Fibroblast of mammary gland (primary cell): ENCODE data around the gene CYP3A7.

Experiments used
- DNase-seq: peaks from one replicate; pipeline ENCODE4 v3.0.0-alpha.2; 2010; ENCODE audit warnings: low read depth
- H3K4me3 ChIP-seq: 2 replicates; pipeline ENCODE4 v1.5.1; 2011; ENCODE audit warnings: low read depth, mild to moderate bottlenecking, low read length, moderate library complexity; ENCODE audit not compliant: control insufficient read depth
- TF ChIP-seq, protein P1 (sequence below): conservative IDR thresholded peaks from 2 replicates; pipeline ENCODE4 v1.5.1; 2011; ENCODE audit warnings: low read depth, low read length, inconsistent platforms; ENCODE audit not compliant: control insufficient read depth, insufficient read depth

The CYP3A7 gene

DNA sequence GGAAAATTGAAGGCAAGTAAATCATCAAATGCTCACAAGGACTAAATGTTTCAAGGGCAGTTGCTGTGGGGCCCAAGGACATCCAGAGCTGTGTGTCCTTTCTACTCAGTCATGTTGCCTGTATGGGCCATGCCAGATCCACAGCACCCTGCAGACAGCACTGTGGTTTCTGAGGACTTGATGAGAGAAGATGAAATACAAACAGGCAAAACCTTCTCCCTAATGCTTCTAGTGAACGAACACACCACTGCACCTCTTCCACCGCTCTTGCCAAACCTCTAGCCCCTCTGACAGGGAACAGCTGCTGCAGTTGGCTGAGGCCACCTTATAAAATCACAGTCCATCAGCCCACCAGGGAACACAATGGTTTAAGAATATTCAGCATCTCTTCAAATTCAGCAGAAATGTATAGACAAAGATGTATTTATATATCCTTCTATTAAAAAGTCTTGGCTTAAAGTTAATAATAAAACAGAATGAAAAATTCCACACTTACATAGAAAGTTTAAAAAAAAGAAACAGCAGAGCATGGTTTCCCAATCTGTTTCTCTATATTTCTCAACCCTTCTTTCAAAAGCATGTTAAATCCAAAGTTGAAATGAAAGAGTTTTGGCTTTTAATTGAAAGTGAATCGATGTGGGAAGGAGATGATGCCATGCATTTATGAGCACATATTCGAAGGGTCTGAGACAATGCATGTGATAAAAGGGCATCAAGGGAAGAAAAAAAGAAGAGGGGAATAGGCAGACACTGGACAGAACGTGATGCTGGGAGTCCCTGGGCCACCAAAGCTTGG, 14.0 kb downstream of the CYP3A7 start:
- TF ChIP-seq, protein P1, sequence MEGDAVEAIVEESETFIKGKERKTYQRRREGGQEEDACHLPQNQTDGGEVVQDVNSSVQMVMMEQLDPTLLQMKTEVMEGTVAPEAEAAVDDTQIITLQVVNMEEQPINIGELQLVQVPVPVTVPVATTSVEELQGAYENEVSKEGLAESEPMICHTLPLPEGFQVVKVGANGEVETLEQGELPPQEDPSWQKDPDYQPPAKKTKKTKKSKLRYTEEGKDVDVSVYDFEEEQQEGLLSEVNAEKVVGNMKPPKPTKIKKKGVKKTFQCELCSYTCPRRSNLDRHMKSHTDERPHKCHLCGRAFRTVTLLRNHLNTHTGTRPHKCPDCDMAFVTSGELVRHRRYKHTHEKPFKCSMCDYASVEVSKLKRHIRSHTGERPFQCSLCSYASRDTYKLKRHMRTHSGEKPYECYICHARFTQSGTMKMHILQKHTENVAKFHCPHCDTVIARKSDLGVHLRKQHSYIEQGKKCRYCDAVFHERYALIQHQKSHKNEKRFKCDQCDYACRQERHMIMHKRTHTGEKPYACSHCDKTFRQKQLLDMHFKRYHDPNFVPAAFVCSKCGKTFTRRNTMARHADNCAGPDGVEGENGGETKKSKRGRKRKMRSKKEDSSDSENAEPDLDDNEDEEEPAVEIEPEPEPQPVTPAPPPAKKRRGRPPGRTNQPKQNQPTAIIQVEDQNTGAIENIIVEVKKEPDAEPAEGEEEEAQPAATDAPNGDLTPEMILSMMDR, result no peak
- DNase-seq, result no peak

DNA sequence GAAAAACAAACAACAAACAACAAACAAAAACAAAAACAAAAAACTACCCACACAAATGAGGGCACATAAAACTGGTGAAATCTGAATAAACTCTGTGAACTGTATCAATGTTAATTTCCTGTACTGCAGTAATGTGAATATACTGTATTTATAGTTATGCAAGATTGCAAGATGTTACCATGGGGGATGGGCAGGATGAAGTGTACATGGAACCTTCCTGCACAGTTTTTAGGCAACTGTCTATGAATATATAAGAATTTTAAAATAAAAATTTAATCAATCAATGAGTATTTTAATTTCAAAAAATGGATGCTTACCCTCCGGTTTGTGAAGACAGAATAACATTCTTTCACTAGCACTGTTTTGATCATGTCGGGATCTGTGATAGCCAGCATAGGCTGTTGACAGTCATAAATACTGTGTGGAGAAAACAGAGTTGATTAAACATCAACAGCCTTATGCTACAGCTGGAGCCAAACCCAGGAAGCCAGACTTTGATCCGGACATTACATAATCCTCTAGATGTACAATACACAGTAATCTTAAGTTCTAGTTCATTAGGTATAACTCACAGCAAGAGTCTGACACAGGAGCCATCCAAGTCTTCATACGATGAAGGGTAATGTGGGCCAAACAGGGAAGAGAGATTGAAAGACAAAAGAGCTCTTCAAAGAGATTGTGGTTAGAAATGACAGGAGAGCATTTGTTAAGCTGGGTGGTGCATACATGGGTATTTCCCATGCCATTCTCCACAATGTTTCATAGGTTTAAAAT, 14.8 kb downstream of the CYP3A7 start:
- no peak for DNase-seq
- no peak overlapping the region for H3K4me3 ChIP-seq
- TF ChIP-seq, protein P1, result no peak

More for the DNA sequence above, 14.0 kb downstream of the CYP3A7 start:
- no peak overlapping the region for H3K4me3 ChIP-seq

DNA sequence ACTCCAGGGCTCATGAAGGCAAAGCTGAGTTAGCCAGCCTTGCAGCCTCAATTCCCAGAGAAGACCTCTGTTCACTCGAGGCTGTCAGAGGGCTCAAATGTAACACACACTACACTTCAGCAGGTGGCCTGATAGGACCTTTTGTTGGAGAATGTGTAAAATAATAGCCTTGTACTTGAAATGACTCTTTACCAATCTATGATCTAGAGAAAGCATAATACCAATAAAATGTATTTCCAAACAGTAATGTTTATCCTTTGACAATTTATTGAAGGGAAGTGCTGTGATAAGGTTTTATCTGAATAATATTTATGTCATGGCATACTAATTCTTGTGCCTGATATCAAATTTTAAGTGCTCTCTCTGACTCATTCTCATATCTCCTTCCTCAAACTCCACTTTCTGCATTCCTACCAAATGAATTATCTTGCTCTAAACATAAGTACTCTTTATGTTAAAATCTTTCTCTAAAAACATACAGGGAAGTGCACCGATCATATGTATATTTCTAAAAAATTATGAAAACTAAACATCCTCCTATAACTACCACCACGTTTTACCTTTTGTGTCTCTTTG, 20.9 kb downstream of the CYP3A7 start:
- no peak overlapping the region for H3K4me3 ChIP-seq
- DNase-seq, result no peak
- TF ChIP-seq, protein P1, result no peak

DNA sequence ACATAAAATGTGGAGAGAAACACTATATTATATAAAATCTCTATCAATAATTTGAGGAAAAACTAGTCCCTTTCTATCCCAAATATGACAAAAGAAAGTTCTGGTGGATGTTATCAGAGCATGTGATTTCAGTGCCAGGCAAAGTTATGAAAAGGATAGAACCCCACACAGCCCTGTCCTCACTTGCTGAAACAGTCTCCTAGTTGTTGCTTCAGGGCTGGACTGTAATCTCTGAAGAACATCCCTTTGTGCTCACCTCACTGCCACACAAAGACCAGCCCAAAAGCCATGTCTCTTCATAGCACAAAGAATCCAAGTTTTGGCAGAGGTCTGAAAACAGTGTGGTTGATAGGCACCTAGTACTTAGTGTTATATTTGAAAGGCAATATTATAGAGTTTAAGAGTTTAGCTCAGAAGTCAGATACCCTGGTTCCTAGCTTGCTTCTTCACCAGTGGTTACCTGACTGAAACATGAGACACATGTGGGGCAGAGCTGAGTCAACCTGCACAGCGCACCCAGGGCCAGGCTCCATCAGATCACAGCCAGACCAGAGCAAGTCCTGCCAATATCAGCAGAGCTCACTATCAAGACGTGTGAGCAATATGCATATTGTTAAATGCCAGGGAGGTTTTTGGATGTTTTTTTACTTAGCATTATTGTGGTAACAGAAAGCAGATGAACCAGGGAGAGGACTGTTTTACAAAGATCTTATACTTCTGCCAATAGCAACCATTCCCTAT, 25.0 kb downstream of the CYP3A7 start:
- TF ChIP-seq, protein P1, result no peak
- H3K4me3 ChIP-seq, result no peak overlapping the region
- no peak for DNase-seq

DNA sequence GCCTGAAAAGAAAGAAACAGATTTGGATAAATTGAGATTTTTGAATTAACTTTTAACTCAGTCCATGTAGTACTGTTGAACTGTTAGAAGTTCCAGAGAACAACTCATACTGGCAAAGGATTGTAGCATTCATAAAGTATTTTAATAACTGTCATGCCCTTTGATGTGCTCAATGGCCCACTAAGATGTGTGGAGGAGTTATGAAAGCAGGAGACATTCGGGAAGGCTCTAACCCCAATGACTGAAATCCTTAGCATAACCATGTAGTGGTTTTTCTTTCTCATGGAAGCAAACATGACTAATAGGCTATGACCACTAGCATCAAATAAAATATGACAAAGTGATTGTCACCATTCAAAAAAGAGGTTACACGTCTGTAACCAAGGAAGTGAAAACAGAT, 25.7 kb downstream of the CYP3A7 start:
- no peak overlapping the region for H3K4me3 ChIP-seq
- TF ChIP-seq, protein P1, result no peak
- DNase-seq, result no peak

DNA sequence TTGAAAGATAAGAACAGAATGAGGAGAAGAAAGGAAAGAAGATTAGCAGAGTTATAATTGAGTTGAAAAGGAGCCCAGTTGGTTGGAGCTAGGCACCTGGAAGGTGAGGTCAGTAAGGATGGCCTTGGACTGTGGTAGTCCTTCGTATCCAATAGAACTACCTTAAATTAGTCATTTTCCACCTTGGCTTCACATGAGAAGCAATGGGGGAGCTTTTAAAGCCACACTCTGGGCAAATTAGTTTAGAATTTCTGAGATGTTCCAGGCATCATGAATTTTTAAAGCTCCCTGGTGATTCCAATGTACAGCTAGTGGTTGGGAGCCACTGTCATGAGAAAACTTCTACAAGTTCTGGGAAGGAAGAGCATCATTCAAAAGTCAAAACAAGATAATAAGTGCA, 27.9 kb downstream of the CYP3A7 start:
- TF ChIP-seq, protein P1, result no peak
- no peak overlapping the region for H3K4me3 ChIP-seq
- DNase-seq, result peak; percentile 21
